HG02970 (cell line): ENCODE measurements around the gene INTS11.
A peak's percentile ranks its signal among the peaks of the same experiment; 100 is the strongest.

Experiments used
- ATAC-seq: cut with Tn5 transposase; IDR thresholded peaks from one replicate; pipeline ENCODE4 v1.9.1; 2021; ENCODE audit warnings: mild to moderate bottlenecking, moderate library complexity, moderate number of reproducible peaks; ENCODE audit not compliant: unreplicated experiment, low FRiP score

Gene INTS11

DNA sequence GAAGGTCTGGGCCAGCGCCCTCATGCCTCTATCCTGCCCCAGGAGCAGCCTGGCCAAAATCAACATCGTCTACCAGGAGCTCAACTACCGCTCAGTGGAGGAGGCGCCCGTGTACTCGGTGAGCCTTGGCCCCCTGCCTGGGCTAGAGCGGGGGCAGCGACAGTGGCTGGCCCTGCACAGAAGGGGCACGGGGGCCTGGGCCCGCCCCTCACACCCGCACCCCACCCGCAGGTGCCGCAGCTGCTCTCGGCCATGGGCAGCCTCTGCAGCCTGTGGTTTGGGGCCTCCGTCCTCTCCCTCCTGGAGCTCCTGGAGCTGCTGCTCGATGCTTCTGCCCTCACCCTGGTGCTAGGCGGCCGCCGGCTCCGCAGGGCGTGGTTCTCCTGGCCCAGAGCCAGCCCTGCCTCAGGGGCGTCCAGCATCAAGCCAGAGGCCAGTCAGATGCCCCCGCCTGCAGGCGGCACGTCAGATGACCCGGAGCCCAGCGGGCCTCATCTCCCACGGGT lies 33.4 kb downstream of the INTS11 start:
- no peak for ATAC-seq

DNA sequence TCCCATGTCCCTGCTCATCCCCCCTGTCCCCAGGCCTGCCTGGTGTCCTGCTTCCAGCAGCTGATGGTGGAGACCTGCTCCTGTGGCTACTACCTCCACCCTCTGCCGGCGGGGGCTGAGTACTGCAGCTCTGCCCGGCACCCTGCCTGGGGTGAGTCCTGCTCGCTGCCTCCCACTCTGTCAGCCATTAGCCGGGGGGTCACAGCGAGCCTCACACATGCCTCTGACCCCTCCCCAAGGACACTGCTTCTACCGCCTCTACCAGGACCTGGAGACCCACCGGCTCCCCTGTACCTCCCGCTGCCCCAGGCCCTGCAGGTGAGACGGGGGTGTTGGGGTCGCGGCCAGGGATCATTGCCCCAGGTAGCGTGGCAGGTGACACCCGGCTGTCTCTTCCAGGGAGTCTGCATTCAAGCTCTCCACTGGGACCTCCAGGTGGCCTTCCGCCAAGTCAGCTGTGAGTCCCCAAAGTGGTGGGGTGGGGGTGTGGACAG lies 34.2 kb downstream of the INTS11 start:
- no peak for ATAC-seq

DNA sequence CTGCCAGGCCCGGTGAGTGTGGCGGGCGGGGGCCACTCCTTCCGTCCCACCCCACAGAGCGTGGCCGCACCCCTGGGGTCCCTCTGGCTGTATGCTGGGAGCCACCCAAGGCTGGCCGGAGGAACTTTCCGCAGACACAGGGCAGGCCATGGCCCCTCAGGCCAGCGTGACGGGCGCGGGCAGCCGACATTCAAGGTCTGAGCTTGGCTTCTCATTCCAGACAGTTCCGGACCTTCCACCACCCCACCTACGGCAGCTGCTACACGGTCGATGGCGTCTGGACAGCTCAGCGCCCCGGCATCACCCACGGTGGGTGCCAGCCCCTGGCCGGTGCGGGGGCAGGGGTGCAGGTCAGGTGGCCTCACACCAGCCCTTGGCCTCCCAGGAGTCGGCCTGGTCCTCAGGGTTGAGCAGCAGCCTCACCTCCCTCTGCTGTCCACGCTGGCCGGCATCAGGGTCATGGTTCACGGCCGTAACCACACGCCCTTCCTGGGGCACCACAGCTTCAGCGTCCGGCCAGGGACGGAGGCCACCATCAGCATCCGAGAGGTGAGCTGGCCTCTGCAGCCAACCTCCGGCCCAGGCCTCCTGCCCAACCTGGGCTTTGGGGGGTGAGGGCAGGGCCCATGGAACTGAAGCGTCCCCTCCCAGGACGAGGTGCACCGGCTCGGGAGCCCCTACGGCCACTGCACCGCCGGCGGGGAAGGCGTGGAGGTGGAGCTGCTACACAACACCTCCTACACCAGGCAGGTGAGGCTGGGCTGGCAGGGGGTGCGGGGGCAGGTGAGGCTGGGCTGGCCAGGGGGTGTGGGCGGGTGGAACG lies 37.0 kb downstream of the INTS11 start:
- ATAC-seq = no peak

DNA sequence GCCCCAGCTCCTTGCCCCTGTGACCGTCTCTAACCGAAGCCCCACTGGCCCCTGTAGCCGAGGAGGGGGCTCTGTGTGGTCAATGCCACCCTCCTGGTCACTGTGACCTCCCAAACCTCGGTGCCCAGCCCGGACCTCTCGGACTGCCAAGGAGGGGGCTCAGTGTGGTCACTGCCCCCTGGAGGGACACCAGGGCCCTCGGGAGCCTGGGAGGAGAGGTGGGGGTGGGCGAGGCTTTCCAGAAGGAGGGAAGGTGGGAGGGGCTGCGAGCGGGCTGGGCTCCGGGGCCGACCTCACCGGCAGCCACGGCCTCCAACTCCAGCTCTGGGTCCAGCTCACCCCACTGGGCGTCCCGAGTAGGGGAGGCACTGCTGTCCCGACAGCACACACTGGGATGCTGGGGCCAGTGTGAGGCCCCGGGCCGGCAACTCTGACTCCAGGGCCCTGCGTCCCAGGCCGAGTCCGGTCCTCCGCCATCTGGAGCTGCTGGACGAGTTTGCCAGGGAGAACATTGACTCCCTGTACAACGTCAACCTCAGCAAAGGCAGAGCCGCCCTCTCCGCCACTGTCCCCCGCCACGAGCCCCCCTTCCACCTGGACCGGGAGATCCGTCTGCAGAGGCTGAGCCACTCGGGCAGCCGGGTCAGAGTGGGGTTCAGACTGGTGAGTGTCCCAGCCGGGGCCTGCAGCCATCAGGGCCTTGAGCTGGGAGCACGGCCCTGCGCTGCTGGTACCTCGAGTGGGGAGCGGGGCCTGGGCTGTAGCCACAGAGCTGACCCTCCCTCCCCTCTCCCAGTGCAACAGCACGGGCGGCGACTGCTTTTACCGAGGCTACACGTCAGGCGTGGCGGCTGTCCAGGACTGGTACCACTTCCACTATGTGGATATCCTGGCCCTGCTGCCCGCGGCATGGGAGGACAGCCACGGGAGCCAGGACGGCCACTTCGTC lies 37.9 kb downstream of the INTS11 start:
- ATAC-seq = no peak

GRCh38 chr1:1285611-1286311 lies 38.7 kb downstream of the INTS11 start:
- ATAC-seq = no peak

DNA sequence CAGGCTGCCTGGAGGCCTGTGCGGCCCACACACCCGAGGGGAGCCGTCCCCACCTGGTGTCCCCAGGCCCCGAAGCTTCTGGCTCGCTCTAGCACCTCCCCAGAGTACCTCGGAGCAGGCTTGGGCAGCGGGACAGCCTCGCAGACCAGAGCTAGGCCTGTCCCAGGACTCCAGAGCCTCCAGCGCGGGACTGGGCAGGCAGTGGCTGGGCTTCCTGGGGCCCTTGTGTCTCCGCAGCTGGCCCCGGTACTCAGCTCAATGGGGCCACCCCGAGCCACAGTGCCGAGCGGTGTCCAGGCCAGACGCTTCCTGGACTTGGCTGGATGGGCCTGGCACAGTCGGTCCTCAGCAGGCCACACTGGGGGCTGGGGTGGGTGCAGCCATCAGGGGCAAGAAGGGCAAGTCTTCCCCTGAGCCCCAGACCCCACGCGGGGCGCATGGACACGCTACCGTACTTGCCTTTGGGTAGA lies 39.3 kb downstream of the INTS11 start:
- no peak for ATAC-seq

DNA sequence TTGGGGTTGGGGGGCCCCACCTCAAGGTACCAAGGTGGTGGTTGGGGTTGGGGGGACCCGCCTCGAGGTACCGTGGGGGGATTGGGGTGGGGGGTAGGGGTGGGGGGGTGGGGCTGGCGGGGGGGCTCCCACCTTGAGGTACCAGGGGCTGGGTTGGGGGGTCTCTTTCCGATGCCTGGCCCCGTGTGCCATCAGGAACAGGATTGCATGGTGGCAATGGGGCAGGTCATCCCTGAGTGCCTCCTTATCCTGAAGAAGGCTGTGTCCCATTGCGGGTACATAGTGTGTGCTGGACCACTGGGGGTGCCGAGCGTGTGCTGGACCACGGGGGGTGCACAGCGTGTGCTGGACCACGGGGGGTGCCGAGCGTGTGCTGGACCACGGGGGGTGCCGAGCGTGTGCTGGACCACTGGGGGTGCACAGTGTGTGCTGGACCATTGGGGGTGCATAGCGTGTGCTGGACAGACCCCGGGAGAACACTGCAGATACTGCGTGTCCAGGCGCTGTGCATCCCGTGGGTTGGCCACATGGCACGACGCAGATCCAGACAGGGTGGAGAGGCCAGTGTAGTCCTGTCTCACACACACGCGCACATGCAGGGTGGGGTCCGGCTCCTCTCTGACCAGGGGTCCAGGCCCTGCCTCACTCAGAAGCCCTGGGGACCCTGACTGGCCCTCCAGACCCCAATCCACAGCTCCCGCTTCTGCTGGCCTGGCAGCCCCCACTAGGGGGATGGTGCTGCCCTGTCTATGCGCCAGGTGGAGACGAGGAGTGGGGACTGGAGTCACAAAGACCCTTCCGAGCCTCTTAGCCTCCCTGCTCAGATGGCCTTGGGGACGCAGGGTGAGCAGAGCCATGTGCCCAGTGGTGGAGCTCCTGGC lies 40.0 kb downstream of the INTS11 start:
- ATAC-seq = no peak

DNA sequence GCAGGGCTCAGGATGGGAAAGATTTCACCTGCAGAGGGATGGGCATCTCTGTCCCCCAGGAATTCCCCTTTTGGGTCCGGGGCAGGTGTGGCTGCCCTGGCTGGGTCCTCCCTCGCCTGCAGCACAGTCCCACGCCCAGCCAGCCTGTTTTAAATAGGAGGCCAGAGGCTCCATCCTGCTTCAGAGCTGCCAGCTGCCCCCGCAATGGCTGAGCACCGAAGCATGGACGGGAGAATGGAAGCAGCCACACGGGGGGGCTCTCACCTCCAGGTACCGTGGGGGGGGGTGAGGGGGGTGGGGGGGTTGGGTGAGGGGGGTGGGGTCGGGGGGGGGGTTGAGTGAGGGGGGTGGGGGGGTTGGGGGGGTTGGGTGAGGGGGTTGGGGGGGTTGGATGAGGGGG lies 40.6 kb downstream of the INTS11 start:
- ATAC-seq = no peak

DNA sequence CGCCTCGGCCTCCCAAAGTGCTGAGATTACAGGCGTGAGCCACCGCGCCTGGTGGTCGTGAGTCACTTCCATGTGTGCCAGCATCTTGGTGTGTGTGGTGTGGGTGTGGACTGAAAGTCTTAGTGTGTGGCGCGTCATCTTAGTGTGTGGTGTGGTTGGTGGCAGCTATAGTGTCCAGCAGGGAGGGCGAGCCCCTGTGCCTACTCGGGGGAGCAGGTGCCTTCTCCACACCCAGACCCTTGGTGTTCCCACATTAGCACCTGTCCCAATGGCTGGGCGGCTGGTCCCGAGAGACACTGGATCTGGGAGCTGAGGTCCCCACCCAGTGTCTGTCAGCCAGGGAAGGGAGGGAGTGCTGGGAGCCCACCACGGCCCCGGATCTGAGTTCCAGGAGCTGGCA lies 41.5 kb downstream of the INTS11 start:
- no peak for ATAC-seq

DNA sequence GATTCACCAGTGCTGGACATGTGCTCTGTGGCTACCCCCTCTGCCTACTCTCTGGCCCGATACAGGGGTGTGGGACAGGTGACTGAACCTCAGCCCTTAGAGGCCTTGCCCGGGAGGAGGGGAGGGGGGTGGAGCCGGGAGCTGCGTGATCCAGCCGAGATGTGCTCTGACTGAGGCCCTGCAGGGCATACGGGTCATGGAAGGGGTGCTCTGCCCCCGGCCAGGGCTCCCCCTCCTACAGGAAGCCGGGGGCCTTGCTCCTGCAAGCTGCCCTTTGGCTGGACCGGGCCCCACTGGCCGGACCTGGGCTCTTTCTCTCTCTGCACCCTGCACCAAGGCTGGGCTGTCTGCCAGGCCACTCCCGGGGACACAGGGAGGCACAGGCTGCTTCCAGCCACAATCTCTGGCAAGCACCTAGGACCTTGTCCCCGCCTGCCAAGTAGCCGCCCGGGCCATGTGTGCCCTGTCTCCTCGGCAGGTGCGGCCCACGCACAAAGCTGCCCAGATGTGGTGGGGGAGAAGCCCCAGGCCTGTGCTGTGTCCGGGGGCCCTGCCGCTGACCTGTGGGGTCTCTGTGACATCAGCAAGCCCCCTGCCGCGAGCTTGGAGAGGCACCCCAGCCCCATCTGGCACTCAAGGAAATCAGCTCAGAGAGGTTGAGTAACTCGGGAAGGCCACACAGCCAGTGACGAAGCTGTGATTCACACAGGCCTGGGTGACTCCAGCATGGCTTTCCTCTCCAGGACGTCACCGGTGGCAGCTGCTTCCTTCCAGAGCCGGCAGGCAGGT lies 42.7 kb downstream of the INTS11 start:
- ATAC-seq = no peak

DNA sequence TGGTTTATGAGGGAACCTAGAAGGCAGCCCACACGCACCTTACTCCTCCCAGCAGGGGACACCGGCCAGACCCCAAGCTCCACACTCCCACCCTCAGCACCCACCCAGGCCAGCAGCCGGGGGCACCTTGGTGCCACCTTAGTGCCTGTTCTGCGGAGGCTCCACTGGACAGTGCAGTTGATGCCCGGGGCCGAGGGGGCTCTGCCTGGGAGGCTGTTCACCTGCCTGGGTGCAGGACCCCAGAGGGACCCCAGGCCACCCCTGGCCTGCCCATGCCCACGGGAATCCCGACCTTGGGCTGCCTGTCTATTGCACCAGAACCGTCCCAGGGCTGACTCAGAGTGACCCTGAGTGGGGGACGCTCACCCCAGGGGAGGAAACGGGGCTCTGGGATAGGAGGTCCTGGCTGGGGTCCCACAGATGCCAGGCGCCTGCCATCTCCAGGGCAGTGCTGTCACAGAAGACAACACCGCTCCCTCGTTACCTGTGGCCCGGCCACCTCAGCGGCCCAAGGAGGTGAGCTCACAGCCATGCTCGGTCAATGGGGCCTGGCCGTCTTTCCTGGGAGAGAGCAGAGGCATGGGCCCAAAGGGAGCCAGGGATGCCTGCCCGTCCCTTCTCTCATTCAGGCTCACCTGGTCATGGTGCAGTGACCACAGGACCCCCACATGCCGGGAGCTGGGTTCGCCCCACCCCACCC lies 43.5 kb downstream of the INTS11 start:
- no peak for ATAC-seq

DNA sequence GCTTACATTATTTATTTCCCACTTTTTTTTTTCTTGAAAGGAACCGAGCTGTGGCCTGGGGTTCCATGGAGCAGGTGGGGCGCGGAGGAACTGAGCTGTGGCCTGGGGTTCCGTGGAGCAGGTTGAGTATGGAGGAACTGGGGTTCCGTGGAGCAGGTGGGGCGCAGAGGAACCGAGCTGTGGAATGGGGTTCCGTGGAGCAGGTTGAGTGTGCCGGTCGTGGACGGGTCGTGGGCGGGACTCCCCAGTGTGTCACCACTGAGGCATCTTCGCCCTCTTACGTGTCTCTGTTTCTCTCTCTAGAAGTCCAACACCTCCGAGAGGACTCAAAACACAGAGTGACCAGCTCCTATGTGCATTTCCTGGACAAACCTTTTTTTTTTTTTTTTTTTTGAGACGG lies 45.4 kb downstream of the INTS11 start:
- no peak for ATAC-seq

GRCh38 chr1:1278620-1279019 lies 45.8 kb downstream of the INTS11 start:
- no peak for ATAC-seq

DNA sequence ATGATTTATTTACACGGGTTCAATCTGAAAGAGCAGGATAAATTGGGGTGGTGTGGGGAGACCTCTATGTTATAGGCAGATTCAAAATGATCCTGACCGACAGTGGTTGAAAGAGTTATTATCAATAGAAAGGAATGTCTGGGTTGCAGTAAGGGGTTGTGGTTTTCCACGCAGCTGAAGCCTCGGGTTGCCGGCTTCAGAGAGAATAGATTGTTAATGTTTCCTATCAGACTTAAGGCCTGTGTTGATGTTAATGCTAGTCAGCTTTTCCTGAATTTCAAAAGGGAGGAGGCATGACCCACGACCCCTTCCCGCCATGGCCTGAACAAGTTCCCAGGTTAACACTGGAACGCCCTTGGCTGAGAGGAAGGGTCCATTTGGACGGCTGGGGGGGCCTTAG lies 48.6 kb downstream of the INTS11 start:
- no peak for ATAC-seq

DNA sequence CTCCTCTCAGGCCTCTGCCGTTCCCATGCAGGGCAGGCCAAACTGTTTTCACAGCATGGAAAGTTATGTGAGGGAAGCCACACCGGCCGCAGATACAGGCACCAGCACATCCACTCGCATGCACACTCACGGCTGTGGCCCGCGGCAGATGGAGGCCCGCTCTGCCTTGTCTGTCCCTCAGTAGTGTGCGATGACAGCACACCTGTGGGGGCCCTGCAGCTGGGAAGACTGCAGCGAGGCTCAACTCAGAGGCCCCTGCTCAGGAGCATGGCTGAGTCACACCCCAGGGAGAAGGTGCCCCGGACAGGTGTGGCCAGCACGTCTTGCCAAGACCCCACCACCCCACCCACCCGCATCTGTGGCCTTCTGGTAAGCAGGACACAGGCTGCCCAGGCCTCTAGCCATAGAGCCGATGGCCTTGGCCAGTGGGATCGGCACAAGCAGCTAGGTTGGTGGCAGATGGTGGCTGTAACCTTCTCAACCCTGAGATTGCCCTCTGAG lies 49.5 kb downstream of the INTS11 start:
- ATAC-seq = no peak

GRCh38 chr1:1274299-1274930 lies 50.0 kb downstream of the INTS11 start:
- ATAC-seq = peak; percentile 26

DNA sequence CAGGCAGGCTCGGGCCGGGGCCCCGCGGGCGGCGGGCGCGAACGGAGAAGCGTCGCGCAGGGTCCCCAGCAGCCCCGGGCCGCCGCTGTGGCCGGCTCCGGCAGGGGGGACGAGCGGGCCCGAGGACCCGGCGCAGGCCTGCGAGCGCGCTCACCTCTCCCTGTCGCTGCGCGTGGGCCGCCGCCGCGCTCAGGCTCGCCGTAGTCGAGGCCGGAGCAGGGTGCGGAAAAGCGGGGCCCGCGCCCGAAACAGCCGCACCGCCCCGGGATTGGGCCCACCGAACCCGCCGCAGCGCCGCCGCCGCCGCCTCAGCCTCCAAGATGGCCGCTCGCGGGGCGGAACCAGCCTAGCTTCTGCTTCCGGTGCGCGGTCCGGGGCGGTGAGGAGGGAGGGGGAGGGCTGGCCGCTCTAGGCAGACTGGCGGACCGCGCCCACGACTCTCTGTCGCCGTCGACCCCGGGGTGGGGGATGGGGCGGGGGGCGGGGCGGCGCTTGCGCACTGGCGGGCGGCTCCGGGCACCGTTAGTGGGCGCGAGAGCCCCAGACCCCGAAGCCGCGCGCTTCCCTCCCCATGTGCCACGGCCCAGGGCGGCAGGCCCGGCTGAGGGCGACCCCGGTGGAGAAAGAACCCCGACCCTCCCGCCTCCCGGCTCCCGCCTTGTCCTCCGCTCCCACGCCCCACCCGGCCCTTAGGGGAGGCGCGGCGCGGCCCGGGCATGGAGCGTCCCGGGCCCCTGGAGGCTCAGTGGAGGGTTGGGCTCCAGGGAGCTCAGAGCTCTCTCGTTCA lies 50.8 kb downstream of the INTS11 start, which contains the start of gene UBE2J2:
TSS of gene UBE2J2 (minus strand) at position 343 of the 787 bp plus-strand sequence. CDS start 5,862 bp downstream, outside the sequence.
- peak; percentile 78 for ATAC-seq
